ENCODE measurements around the gene CDK5. TPM values are rescaled to one million over a fixed set of nuclear protein-coding genes. Genes with fewer than 3 reads are reported as not detected.
A peak's percentile ranks its signal among the peaks of the same experiment; 100 is the strongest.

Gene CDK5
- total and polyA plus RNA-seq, 2 of the 13 experiments (the other 11 are each of a cell fraction or from before 2014, with no cell fraction given), result 16.4 to 21.3 TPM

DNA sequence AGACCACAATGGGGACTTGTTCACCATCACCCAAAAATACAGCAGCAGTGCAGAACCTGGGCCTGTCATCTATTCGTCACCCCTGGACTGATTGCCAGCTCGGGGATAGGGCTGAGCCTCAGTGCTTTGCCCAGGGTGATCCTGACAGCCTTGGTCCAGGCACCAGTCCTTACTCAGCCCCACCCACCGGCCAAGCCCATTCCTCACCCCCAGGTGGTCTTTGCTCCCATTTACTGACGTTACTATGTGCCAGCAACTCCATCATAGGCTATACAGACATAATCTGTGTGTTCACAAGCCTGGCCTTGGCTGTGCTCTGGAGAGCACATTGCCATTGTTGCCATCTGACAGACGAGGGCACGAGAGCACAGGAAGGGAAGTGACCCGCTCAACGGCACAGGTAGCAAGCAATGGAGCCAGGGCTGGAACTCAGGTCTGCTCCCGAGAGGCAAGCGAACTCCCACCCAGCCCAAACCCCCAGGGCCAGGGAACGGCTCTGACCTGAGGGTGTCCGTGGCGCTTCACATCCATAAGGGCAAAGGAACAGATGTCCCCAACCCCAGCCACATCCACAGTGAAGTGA lies 40.2 kb downstream of the CDK5 start:
- TF ChIP-seq MXD4 (CRISPR knock-in tag; IDR thresholded peaks at IDR 0.05) (0 out of 2 replicates have a peak, but pooled peaks have one; percentile 0), ZNF292 (CRISPR knock-in tag; IDR thresholded peaks at IDR 0.05; ENCODE audit: borderline replicate concordance, low read depth) (0 out of 2 replicates have a peak, but pooled peaks have one; percentile 6), ZNF747 (CRISPR knock-in tag; IDR thresholded peaks at IDR 0.05; ENCODE audit: borderline replicate concordance) (no peak), ZNF20 (CRISPR knock-in tag; IDR thresholded peaks at IDR 0.05) (no peak)
- H3K9me3 ChIP-seq (ENCODE audit: low read length), result no peaks in the 10 kb centered on the region
- in situ Hi-C loops (cut with HindIII; ENCODE audit: extremely low pct_ligation_motif_present, low pct_unique_long_range_greater_than_20kb) (no loop called here), intact Hi-C loops (cut with micrococcal nuclease; ENCODE audit: unreplicated experiment) (no loop called here)
- H3K36me3 ChIP-seq (replicated peaks in 1 of 2; ENCODE audit: control insufficient read depth in 1 of 2, insufficient read depth in 2 of 2, low read length in 2 of 2), result no peaks in the 10 kb centered on the region; a peak in 1 of 5 replicates
- no peaks in the 10 kb centered on the region for H3K79me2 ChIP-seq (ENCODE audit: insufficient read depth, low read length)
- H3K4me1 ChIP-seq (ENCODE audit: insufficient read depth, low read length), result peaks cover 52% of the 10 kb centered on the region
- FAIRE-seq (no peak), ATAC-seq (peak; percentile 11), DNase-seq (ENCODE audit: low spot score) (no peak)
- POLR2A ChIA-PET, result interaction anchor here (1.4 kb wide), 1 partner anchor 11 kb away, joined by 3 read pairs; the partner anchor contains the start of gene ABCB8
- BruUV-seq (replicated peaks), result no TSS peak
- H4K20me1 ChIP-seq (ENCODE audit: insufficient read depth, low read length), result no peaks in the 10 kb centered on the region
- peak overlapping the region; percentile 25 to 70 (median 26); a peak in 3 of 6 replicates for H3K4me3 ChIP-seq (replicated peaks in 1 of 3; ENCODE audit: insufficient read depth in 1 of 3, low read depth in 2 of 3, low read length in 3 of 3)
- CTCF ChIA-PET (ENCODE audit: low intra/inter-chr PET ratio, low total read pairs), result interaction anchor here (1.2 to 1.5 kb wide), 2 partner anchors 93 to 119 kb away, joined by 3 to 5 read pairs; no protein-coding TSS in a partner anchor
- peak overlapping the region; percentile 78 for H3K4me2 ChIP-seq (ENCODE audit: low read depth, low read length)
- H3K9ac ChIP-seq (ENCODE audit: insufficient read depth, low read depth, low read length), result no peak overlapping the region
- no peak overlapping the region for H2AFZ ChIP-seq (ENCODE audit: low read length)
- no peak overlapping the region for H3K27ac ChIP-seq (ENCODE audit: extremely low read length, insufficient read depth, low read length)
- peaks cover 9 to 41% of the 10 kb centered on the region in 2 experiments for H3K27me3 ChIP-seq (ENCODE audit: control insufficient read depth in 1 of 2, insufficient read depth in 2 of 2, low read length in 2 of 2)
- 15% methylated on average over 12 of the region's 13 CpGs for WGBS (ENCODE audit: low lambda C conversion rate)

DNA sequence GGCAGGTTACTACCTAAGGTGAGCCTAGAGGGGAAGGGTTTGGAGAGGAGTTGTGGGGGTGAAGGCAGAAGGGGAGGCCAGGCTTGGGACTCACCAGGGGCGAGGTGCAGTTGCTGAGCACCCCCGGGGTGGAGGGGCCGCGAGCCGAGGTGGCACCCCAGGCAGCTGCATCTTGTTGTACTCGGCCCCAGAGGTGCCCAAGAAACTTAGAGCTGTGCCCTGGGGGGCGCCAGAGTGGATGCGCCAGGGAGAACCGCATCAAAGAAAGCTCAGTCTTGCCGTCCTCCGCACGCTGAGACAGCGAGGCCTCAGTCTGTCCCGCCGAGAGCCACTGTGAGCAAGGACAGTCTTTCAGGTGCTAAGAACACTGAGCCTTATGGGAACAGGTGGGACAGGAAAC lies 40.8 kb downstream of the CDK5 start:
- ChIA-PET CTCF (ENCODE audit: low intra/inter-chr PET ratio, low total read pairs) (no interaction called here), POLR2A (no interaction called here)
- ATAC-seq (no peak), FAIRE-seq (no peak), DNase-seq (ENCODE audit: low spot score) (no peak)
- peaks cover 9 to 36% of the 10 kb centered on the region in 2 experiments for H3K27me3 ChIP-seq (ENCODE audit: control insufficient read depth in 1 of 2, insufficient read depth in 2 of 2, low read length in 2 of 2)
- intact Hi-C loops (cut with micrococcal nuclease; ENCODE audit: unreplicated experiment), result no loop called here
- no peak overlapping the region for H3K27ac ChIP-seq (ENCODE audit: extremely low read length, insufficient read depth, low read length)
- no peak overlapping the region for H3K9ac ChIP-seq (ENCODE audit: insufficient read depth, low read depth, low read length)
- H3K4me1 ChIP-seq (ENCODE audit: insufficient read depth, low read length), result peaks cover 56% of the 10 kb centered on the region
- H3K4me3 ChIP-seq (replicated peaks in 1 of 3; ENCODE audit: insufficient read depth in 1 of 3, low read depth in 2 of 3, low read length in 3 of 3), result peak overlapping the region in 1 of 3 experiments; percentile 70; a peak in 1 of 6 replicates
- no TSS peak for BruUV-seq (replicated peaks)
- H3K4me2 ChIP-seq (ENCODE audit: low read depth, low read length), result no peak overlapping the region
- no peaks in the 10 kb centered on the region; a peak in 1 of 5 replicates for H3K36me3 ChIP-seq (replicated peaks in 1 of 2; ENCODE audit: control insufficient read depth in 1 of 2, insufficient read depth in 2 of 2, low read length in 2 of 2)
- in situ Hi-C loops (cut with HindIII; ENCODE audit: extremely low pct_ligation_motif_present, low pct_unique_long_range_greater_than_20kb), result no loop called here
- no peaks in the 10 kb centered on the region for H4K20me1 ChIP-seq (ENCODE audit: insufficient read depth, low read length)
- H2AFZ ChIP-seq (ENCODE audit: low read length), result no peak overlapping the region
- no peaks in the 10 kb centered on the region for H3K79me2 ChIP-seq (ENCODE audit: insufficient read depth, low read length)
- no peaks in the 10 kb centered on the region for H3K9me3 ChIP-seq (ENCODE audit: low read length)
- 29% methylated on average over 15 of the region's 15 CpGs for WGBS (ENCODE audit: low lambda C conversion rate)
- no peak for TF ChIP-seq ZNF10 (CRISPR knock-in tag; IDR thresholded peaks at IDR 0.05; ENCODE audit: borderline replicate concordance, low read depth)
- TF ChIP-seq DR1 (CRISPR knock-in tag; IDR thresholded peaks at IDR 0.05), result no peak
- no peak for TF ChIP-seq ZNF224 (CRISPR knock-in tag; IDR thresholded peaks at IDR 0.05)
- TF ChIP-seq CBFB (CRISPR knock-in tag; IDR thresholded peaks at IDR 0.05), result no peak
- TF ChIP-seq, protein P1, sequence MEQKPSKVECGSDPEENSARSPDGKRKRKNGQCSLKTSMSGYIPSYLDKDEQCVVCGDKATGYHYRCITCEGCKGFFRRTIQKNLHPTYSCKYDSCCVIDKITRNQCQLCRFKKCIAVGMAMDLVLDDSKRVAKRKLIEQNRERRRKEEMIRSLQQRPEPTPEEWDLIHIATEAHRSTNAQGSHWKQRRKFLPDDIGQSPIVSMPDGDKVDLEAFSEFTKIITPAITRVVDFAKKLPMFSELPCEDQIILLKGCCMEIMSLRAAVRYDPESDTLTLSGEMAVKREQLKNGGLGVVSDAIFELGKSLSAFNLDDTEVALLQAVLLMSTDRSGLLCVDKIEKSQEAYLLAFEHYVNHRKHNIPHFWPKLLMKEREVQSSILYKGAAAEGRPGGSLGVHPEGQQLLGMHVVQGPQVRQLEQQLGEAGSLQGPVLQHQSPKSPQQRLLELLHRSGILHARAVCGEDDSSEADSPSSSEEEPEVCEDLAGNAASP (CRISPR knock-in tag; IDR thresholded peaks at IDR 0.05; ENCODE audit: borderline replicate concordance), result no peak
- TF ChIP-seq JDP2 (CRISPR knock-in tag; IDR thresholded peaks at IDR 0.05; ENCODE audit: borderline replicate concordance), result no peak
- no peak for TF ChIP-seq CHD2 (IDR thresholded peaks at IDR 0.05; ENCODE audit: low read depth, low read length)
- TF ChIP-seq POGZ (CRISPR knock-in tag; IDR thresholded peaks at IDR 0.05), result no peak
- no peak for TF ChIP-seq ZFYVE20 (CRISPR knock-in tag; IDR thresholded peaks at IDR 0.05; ENCODE audit: borderline replicate concordance, low read depth)
- TF ChIP-seq, protein P2, sequence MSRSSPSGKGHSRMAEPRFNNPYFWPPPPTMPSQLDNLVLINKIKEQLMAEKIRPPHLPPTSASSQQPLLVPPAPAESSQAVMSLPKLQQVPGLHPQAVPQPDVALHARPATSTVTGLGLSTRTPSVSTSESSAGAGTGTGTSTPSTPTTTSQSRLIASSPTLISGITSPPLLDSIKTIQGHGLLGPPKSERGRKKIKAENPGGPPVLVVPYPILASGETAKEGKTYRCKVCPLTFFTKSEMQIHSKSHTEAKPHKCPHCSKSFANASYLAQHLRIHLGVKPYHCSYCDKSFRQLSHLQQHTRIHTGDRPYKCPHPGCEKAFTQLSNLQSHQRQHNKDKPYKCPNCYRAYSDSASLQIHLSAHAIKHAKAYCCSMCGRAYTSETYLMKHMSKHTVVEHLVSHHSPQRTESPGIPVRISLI (CRISPR knock-in tag; IDR thresholded peaks at IDR 0.05; ENCODE audit: borderline replicate concordance), result no peak
- TF ChIP-seq CC2D1A (CRISPR knock-in tag; IDR thresholded peaks at IDR 0.05), result no peak
- no peak for TF ChIP-seq ZNF841 (CRISPR knock-in tag; IDR thresholded peaks at IDR 0.05; ENCODE audit: borderline replicate concordance)

Measured in HepG2 (cell line).